CD4-positive, alpha-beta T cell treated with Interleukin-2 at 100 ng/mL for 4 hours (primary cell): ENCODE results near the gene NR5A1.

Experiments
- DNase-seq: peaks from one replicate; pipeline ENCODE4 v3.0.0-alpha.2; 2020; ENCODE audit warnings: low spot score

Gene NR5A1

DNA sequence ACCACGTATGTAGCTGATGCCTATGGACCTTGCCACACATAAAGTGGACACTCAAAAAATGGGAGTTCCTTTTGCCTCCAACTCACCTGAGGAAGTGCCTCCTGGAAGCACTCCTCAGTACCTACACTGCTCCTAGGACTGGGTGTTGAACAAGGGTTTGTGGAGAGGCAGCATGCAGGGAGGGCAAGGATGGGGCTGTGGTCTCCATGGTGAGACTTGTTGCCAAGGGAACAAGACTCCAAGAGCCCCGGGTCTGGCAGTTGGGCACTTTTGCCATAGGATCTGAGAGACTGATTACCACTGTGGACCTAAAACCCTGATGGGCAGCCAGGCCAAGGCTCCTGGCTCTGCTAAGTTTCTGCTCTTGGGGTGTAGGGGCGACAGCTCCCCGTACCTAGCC, 6.9 kb upstream of the NR5A1 start:
- DNase-seq = no peak

DNA sequence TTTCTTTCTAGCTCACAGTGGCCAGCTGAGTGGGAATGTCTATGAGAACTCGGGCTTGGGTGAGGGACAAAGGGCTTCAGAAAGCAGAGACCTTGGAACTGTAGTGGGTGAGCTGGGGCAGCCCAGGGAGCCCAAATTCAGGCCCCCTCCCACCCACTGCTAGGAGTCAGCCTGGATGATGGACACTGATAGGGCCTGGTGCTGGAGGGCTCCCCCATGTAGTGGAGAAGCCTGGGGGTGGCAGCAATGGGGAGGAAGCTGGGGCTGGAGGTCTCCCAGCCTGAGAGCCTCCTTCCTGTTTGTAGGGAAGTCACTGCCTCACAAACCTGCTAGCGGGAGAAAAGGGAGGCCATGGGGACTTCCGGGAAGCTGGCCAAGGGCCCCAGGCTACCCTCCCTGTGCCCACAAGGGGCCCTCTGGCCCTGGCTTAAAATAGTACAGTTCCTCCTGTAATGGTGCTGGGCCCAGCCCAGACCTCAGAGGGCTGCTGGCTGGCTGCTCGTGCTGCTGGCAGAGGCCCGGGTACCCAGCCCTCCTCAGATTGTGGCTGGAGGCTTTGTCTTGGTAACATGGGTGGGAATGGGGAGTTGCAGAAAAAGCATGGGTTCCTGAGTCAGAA, 6.3 kb upstream of the NR5A1 start:
- no peak for DNase-seq

DNA sequence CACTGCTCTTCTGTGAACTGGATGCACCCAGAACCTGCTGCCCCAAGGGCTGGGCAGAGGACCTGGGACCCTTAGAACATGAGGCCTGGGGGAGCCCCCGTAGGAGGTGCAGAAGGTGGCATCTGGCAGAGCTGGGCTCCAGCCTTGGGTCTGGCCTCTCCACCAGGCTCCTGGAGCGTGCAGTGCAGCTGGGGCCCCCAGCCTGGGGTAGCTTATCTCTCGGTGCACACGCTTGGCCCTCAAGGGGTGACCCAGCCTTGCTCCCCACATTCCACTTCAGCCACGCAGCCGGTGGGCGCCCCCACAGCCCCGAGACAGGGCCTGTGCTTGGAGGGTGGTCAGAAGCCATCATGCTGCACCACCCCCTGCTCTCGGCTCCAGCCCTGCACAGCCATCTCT, 5.6 kb upstream of the NR5A1 start:
- DNase-seq = no peak

DNA sequence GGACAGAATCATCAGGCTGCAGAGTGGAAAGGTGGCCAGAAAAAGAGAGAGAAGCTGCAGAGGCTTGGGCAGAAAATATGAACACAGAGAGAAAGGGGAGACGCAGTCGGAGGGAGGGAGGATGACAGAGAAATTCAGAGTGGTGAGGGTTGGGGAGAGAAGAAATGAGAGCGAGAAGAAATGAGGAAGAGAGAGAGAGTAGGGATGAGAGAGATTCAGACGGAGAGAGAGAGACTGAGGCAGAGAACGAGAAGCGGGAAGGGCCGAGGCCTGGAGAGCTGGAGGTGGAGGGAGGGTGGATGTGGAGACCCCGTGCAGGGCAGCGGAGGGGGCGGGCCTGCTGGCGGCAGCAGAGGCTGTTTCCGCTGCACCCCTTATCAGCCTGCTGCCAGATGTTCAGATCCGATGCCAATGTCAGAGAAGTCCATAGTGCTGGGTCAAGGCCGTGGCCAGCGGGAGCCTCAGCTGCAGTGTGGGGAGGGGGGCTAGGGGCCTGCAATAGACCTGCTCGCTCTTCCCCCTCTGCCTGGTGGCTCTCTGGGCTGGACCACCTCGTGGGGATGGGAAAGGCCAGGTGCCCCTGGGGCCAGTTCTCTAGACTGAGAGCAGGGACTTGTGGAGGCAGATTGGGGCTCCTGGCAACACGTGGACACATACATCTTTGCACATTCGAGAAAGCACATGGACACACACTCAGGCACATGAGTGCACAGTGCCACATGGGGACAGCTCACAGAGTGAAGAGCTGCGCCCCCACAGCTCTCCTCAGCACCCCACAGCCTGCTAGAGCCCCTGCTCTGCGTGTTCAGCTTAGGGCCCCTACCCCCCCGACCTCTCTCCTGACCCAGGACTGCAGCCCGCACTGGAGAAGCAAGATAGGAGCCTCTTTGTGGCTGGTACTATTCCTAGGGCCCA, 4.9 kb upstream of the NR5A1 start:
- DNase-seq = no peak

DNA sequence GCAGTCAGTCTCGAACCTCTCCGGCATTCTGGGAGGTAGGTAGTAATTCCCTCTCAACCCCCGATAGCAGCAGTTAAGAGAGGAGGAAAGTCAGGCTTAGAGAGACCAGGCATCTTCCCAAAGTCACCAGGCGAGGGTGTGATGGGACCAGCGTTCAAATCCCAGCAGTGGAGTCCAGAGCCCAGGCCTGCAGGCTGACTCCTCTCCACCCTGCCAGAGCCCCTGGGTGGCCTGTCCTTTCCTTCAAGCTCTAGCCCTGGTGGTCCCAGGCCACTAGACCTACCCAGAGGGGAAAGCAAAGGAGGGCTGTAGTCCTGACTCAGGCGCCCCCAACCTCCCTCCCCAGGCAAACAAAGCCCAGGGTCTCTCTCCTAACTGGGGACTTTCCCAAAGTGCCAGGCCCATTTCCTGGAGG, 4.2 kb upstream of the NR5A1 start:
- no peak for DNase-seq

DNA sequence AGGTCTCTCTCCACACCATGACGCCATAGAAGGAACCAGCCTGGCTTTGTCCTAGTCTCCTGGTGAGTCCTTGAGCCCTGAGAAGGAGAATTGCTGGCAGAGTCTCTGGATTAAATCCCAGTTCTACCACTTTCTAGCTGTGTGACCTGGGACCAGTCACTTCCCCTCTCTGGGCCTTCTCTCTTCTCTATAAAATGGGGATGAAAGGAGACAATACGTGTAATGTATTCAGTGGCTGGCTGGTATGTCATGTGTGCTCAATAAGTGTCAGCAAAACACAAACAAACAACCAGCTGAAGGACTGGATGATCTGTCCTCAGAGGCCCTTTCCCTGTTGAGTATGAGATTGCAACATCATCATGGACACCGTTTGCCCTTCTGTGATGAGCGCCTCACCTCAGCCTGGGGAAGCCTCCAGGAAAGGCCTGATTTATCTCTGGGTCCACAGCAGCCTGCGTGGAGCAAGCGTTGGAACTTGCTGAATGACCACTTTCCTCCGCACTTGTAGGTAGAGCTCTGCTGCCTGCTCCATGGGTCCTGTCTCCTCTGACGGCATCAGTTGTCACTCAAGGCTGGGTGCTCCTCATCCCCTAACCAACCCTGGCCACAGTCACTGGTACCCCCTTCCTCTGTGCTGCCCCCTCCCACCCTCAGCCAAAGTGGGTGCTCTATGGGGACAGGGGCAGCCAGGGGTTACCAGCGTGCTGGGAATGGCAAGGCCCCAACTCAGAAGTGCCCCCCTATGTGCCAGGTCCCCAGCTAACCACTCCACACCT, 3.6 kb upstream of the NR5A1 start:
- DNase-seq = no peak

DNA sequence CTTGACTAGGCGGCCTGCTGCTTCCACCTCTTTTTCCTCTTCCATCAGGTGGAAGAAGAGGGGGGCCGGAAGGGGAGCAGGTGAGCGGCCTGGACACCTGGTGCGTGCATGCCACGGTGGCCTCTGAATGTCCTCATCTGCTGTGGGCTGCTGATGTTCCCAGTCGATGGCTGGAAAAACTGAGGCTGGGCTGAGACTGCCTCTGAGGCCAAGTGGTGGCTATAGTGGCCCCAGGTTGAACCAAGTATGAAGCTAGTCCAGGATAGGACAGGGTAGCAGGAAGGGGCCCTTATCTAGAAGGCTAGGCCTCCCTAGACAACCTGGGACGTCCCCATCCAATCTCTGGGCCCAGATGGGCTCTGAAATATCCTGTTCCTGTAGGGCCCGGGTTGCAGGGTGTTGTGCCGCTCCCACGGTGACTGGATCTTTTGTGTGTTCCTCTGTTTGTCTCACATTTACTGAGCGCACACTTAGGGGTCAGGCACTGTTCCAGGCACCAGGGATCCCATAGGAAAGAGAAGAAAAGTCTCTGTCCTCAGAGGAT, 753 bp upstream of the NR5A1 start:
- DNase-seq = no peak

DNA sequence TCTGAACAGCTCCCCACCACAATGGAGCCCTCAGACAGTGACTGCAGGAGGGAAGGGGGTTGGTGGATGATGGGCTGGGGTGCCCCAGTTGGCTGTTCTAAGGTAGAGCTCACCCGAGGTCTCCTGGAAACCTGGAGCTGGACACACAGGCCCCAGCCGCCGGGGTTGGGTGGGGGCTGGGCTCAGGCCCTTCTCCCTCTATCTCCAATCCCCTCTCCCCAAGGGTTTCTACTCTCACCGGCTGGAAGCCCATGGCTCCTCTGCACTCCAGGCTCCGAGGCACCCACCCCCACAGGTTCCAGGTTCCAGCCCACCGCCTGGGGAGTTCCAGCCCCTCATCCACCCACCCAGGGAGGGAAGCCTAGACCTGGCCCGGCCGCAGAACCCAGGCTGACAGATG, 766 bp downstream of the NR5A1 start:
- no peak for DNase-seq

DNA sequence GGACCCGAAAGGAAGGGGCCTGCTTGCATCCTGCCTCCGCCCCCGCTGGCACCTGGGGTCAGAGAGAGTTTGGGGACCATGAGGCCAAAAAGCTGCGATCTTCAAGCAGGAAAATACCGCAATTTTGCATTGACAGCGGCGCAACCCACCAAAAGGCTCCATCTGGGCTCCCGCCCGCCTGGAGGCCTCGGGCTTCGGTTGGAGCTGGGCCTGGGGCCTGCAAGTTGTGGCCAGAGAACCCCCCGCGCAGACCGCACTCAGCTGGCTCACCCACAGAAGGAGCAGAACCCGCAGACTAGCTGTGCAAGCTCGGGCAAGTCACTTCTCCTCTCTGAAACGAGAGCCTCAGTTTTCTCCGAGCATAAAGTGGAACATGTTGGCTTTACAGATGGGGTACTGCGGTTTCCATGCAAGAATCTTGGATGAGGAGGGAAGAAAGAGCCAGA, 1.3 kb downstream of the NR5A1 start:
- no peak for DNase-seq

DNA sequence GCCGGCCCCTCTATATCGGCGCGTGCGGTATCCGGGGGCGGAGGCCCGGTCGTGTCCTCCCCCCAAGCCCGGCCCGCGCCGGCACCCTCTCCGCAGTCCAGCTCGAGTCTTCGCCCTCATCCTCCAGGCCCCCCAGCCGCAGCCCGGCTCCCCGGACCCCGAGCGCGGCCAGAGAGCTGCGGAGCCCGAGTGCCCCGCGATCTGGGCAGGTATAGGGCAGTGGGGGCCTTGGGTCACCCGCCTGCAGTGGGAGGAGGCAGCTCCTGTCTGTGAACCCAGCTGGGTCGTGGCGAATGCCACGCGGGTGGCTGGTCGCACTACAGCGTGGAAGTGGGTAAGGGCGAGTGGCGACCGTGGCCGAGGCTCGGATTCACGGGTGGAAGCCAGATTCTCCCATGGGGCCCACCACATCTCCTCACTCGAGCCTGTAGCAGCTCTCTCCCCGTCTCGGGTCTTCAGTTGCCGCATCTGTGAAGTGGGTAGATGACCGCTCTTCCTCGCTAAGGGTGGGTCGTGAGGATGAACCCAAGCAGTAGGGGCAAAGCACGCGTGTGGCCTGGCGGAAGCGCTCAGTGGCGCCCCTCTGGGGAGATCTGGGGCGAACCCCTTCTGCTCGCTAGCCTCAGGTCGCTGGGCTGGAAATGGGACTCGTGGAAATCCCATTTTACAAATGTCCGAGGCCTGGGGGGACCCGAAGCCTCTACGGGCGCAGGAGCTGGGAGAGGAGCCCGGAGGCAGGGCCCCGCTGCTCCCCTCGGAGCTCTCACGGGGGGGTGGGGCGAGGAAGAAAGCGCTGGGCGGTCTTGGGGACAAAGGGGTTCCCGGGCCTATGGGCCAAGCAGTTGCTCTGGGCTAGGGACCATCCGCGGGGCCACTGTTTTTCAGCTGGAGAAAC, 1.9 kb downstream of the NR5A1 start:
- DNase-seq = no peak

DNA sequence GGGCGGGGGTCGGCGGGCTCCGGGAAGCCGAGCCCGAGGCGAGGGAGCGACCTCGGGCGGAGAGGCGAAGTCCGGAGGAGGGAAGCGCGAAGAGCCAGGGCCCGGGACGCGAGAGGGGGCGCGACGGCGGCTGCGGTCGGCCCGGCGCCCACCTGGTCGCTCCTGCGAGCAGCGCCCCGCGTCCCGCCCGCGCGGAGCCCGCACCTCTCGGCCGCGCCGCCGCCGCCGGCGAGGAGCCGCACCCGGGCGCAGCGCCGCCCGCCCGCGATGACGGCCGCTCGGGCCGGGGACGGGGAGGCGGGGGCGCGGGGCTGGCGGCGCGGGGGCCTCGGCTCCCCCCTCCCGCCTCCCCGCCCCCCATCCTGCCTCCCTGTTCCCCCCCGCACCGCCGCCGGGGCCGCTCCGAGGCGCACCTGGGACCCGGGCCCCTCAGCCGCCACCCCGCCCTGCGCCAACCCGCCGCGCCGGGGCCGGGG, 2.6 kb downstream of the NR5A1 start:
- no peak for DNase-seq

DNA sequence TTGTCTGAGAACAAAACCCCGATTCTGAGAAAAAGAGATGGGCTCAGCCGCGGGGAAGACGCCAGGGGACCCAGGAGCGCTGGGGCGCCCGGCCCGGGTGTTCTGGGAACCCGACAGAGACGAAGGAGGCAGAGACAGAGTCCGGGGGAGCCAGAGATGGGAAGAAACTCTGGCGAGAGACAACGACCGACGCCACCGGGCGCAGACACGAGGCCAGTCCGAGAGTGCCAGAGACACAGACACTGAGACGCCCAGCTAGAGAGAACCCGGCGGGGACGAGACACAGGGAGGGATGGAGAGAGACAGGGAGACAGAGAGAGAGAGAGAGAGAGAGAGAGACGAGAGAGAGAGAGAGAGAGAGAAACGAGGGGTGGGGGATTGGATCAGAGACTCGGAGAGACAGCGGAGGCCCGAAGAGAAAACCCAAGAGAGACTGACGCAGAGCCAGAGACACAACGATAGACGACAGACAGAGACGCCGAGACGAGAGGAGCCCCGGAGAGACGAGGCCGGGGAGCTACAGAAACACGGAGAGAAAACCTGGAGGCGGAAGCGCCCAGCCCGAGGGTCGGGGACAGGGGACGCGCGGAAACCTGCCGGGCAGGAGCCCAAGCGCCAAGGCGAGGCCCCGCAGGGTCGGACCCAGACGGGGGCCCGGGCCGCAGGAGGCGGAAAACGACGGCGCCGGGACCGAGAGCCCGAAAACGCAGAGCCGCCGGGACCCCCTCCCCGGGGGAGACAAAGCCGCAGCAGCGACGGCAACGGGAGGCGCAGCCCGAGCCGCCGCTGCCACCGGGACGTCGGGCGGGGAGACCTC, 3.3 kb downstream of the NR5A1 start:
- DNase-seq = no peak

DNA sequence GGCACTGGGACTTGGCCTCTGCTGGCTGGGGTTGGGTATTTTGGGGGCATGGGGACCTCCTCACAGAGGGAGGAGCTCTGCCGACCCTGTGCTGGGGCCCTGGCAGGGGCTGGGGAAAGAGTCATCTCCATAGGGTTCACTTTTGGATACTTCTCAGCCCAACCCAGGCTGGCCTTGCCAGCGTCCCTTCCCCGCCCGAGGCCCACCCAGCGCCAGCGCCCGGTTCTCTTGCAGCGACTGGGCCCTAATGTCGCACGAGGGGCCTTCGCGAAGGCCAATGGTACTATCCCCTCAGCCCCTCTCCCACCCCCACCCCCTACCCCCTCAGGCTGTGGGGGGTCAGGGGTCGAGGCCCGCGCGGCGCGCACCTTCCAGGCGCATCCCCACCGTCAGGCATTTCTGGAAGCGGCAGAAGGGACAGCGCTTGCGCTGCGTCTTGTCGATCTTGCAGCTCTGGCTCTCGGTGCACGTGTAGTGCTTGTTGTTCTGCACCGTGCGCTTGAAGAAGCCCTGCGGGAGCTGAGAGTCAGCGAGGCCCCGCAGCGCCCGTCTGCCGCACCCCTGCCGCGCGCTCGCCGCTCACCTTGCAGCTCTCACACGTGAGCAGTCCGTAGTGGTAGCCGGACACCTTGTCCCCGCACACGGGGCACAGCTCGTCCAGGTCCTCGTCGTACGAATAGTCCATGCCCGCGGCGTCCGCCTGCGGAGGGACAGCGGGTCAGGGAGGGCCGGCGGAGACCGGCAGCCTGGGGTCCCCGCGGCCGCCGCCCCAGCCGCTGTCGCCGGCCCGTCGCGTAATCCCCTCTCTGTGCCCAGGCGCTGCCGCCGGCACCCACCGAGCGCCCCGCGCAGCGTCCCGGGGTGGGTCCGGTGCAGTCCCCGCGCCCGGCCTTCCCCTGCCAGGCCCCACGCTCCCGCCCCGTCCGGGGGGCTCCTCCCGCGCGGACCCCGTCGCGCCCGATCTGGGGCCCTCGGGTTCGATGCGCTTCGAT, 4.2 kb downstream of the NR5A1 start:
- no peak for DNase-seq

DNA sequence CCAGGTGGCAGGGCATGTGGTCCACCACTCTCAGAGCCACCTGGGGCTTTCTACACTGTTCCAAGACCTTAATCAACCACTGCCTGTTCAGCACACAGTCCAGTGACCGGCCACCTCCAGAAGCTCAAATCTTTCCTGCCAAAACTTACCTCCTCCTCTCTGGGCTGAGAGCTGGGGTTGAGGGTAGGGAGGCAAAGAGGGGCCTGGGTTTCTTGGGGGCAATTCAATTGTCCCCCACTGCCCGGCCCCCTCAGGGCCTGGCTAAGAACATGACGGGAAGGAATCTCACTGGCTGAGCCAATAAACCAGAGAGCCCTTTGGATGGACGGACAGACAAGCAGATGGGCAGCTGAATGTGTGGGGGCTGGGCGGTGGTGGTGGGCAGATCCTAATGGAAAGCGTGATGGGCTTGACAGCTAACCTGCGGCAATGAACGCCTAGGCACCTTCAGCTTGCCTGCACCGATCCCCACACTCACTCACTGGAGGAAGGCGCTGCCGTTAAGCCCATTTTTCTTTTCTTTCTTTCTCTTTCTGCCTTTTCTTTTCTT, 5.4 kb downstream of the NR5A1 start:
- DNase-seq = no peak

DNA sequence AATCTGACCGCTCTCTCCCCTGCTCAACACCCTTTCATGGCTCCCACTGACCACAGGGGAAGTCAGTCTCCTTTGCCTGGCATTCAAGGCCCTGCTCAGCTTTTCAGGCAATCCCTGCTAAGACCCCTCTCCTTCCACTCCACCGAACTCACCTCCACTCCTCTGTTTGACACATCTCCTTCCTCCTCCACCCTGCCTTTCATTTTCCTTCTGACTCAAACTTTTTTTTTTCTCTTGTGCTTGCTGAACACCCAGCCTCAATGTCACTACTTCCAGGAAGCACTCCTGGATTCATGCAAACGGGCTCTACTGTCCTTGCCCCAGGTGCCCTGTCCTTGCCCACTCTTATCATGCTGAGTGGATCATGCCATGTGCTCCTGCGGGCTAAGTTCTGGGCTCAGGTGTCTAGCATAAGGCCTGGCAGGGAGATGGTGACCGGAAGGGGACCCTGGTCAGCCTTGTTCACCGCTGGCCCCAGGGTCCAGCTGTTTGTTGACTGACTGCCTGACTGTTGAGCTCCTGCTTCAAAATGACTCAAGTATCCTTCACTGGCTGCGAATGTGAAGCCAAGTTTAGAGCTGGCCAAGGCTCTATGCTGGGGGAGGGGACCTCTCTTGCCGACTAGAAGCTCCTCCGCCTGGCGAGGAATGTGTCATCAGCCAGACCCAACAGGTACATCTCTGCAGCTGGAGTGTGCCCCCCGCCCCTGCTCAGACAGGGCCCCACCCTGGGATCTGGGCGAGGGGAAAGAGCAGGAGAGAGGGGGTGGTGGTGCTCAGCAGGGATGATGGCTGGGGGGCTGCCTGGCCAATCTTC, 6.2 kb downstream of the NR5A1 start:
- no peak for DNase-seq

DNA sequence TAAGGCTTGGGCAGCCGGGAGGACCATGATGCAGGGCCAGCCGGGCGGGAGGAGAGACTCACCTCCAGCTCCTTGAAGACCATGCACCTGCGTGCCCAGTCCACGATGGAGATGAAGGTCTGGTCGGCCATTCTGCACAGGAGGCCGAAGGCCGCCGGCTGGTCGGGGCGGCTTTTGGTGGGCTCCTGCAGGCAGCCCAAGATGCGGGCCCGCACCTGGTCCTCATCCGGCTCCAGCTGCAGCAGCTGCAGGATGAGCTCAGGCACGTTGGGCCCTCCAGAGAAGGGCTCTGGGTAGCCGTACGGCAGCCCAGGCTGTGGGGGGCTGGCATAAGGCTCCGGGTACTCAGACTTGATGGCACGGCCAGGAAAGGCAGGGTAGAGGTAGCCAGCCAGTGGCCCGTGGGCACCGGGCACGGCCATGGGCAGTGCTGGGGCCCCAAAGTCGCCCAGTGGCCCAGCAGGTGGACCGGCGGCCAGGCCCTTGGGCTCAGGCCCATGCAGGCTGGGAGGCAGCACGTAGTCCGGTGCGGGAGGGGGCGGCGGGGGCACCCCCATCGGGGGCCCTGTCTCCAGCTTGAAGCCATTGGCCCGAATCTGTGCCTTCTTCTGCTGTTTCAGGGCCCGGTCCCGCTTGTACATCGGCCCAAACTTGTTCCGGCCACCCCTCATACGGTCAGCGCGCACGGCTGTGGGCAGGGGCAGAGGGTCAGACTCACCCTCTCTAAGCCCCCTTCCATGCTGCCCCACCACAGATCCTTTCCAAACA, 7.0 kb downstream of the NR5A1 start:
- no peak for DNase-seq

DNA sequence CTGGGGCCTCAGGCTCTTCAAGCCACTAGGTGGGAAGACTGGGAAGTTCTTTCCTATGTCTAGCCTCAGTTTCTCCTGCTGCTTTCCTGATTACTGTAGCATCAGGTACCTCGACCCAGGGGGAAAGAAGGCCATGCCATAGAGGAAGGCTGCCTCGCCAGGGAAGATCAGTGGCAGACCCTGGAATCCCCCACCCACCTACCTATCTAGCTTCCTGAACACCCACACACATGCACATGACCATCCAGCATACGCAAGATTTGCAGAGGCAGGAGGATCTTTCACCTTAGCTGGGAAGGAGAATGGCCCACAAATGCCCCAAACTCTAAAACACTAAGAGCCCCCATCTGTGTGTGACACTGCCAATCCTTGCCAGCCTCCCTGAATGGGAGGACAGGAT, 8.0 kb downstream of the NR5A1 start:
- DNase-seq = no peak
